Measurements from ENCODE around the gene LMNTD2.
A peak's percentile ranks its signal among the peaks of the same experiment; 100 is the strongest.
"Not testable (repeated sequence)": the region's sequence is repeated elsewhere in the genome, so short reads cannot be mapped to it uniquely, and the experiment has no call there.

The LMNTD2 gene

GRCh38 chr11:532986-533585 is 27.5 kb downstream of the LMNTD2 start:
- DNase-seq (ENCODE audit: low read depth) = no peak

- no peak for DNase-seq (ENCODE audit: low read depth)
These were observed 28.0 kb downstream of the LMNTD2 start for GRCh38 chr11:532527-532985.

DNA sequence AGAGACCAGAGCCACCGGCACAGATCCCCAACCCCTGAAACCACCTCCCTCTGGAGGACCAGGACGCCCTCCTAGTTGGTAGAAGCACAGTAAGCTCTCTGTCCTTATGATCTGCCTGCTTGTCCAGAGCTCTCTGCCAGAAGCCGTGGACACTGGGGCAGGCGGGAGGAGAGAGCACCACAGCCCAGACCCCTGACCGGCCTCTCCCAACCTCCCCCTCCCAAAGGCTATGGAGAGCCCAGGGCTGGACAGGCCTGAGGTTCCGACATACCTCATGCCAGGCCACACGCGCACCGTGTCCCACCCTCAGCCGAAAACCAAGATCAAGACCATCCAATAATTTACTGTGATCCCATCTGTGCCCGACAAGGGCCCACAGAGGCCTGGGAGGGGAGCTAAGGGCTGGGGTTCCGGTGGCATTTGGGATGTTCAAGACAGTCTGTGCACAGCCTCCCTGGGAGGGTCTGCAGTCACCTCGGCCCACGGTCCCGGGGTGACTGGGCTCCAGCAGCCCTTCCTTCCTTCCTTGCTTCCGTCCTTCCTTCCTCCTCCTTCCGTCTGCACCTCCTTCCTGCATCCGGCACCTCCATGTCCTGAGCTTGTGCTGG is 28.5 kb downstream of the LMNTD2 start:
- no peak for DNase-seq (ENCODE audit: low read depth)

GRCh38 chr11:530960-531831 is 29.3 kb downstream of the LMNTD2 start:
- DNase-seq (ENCODE audit: low read depth) = no peak

DNA sequence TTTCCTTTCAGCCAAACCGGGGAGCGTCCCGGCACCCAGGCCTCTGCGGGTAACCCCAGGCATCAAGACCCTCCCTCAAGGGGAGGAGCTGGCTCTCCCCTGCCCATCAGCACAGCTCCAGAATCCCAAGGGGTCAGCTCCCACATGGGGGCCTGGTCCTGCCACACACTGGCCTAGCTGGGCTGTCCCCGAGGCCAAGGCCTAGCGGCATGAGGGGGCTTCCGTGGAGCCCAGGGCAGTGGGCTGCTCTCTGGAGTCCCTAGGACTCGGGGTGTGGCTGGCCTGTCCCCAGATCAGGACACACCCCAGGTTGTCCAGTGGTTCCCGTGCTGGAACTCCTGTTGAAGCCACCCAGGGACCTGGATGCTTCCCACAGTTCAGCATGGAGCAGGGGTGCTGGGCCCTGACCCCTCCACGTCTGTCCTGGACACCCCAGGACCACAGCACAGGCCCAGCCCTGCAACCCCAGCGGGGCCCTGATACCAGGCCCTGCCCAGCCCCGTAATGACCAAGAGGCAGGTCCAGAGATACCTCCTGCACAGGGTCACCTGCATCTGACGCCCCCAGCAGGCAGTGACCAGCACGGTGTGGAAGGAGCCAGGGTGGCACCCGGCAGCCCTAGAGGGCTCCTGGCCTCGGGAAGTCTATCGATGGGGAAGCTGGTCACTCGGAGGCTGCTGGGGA is 30.7 kb downstream of the LMNTD2 start:
- DNase-seq (ENCODE audit: low read depth) = no peak

GRCh38 chr11:528815-529727 is 31.5 kb downstream of the LMNTD2 start:
- DNase-seq (ENCODE audit: low read depth) = no peak

DNA sequence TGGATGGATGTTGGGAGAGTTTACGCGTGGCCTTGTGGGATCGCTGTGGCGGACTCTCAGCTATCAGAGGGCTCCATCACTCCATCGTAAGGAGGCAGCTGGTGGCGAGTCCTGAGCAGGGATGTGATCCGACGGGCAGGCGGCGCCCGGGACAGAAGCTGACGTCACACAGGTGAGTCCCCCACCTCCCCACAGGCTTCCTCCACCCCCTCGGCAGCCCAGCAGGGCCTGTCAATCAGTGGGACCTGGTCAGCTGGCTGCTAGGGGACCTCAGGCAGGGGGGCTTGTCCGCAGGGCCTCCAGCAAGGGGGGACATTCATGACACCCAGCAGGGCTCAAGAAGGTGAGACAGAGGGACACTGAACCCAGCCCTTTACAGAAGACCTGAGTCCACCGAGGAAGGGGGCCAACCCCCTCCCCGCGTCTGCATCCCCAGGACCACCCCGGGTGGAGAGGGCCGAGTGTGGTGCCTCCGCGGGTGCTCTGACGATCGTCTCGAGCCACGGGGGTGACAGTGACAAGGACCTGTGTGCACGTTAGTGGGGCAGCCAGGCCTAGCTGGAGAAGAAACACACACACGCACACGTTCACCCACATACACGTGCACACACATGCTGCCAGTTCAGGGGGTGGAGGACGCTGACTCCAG is 32.2 kb downstream of the LMNTD2 start:
- DNase-seq (ENCODE audit: low read depth) = no peak

- no peak for DNase-seq (ENCODE audit: low read depth)
These were observed 34.3 kb downstream of the LMNTD2 start for GRCh38 chr11:526192-526591.

DNA sequence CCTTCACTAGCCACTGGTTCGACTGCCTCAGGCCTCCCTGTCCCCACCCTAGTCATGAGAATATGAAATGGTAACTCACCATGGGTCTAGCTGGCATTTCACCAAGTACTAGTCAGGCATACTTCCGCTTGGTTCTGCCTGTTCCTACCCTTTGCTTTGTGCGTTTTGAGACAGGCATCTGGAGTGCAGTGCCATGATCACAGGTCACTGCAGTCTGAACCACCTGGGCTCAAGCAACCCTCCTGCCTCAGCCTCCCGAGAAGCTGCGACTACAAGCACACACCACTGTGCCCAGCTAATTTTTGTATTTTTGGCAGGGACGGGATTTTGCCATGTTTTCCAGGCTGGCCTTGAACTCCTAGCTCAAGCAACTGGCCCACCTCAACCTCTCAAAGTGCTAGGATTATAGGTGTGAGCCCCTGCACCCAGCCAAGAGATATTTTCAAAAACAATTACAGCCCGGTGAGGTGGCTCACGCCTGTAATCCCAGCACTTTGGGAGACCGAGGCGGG is 39.3 kb downstream of the LMNTD2 start:
- no peak for DNase-seq (ENCODE audit: low read depth)

DNA sequence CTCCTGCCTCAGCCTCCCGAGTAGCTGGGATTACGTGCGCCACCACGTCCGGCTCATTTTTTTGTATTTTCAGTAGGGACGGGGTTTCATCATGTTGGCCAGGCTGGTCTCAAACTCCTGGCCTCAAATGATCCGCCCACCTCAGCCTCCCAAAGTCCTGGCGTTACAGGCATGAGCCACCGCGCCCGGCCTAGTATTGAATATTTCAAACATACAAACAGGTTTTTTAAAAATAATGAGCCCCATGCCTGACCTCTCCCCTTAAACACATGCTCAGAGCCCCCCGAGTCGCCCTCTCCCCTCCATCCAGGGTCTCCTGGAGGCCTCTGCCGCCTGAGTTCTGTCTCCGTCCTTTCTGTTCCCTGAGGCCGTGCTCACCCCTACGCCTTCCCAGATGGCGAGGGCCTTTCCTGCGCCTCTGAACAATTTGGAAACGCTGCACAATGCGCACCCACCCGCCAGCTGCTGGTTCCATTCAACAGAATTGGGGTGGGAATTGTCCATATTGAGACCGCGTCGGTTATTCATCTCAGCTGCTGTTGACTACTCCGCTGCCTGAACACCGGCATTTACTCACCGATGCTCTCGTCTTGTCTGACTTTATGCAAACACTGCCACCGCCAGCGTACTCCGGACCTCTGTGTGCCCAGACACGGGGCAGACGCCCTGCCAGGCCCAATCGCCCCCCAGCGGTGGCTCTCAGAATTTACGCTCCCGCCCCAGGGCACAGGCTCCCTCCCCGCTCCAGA is 39.9 kb downstream of the LMNTD2 start:
- no peak for DNase-seq (ENCODE audit: low read depth)

GRCh38 chr11:518463-519202 is 41.9 kb downstream of the LMNTD2 start:
- DNase-seq (ENCODE audit: low read depth) = peak; percentile 87

DNA sequence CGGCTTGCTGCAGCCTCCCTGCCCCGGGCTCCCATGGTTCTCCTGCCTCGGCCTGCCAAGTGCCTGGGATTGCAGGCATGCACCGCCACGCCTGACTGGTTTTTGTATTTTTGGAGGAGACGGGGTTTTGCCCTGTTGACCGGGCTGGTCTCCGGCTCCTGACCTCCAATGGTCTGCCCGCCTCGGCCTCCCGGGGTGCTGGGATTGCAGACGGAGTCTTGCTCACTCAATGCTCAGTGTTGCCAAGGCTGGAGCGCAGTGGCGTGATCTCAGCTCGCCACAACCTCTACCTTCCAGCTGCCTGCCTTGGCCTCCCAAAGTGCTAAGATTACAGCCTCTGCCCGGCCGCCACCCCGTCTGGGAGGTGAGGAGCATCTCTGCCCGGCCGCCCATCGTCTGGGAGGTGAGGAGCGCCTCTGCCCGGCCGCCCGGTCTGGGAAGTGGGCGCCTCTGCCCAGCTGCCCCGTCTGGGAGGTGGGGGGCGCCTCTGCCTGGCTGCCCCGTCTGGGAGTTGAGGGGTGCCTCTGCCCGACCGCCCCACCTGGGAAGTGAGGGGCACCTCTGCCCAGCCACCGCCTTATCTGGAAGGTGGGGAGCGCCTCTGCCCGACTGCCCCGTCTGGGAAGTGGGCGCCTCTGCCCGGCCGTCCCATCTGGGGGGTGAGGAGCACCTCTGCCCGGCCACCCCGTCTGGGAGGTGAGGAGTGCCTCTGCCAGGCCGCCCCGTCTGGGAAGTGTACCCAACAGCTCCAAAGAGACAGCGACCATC is 43.4 kb downstream of the LMNTD2 start:
- not testable (repeated sequence) for DNase-seq (ENCODE audit: low read depth)

DNA sequence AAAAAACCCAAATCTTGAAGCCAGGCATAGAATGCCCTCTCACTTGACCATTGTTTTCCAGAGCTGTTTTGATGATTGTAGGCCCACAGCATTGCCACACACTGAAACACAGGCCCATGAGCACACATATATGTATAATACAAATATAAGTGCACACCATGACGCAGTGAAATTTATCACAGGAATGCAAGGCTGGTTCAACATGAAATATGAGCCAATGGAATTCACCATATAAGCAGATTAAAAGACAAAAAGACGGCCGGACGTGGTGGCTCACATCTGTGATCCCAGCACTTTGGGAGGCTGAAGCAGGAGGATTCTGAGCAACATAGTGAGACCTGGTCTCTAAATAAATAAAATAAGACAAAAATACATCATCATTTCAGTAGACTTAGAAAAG is 44.1 kb downstream of the LMNTD2 start:
- no peak for DNase-seq (ENCODE audit: low read depth)

- no peak for DNase-seq (ENCODE audit: low read depth)
These were observed 45.4 kb downstream of the LMNTD2 start for GRCh38 chr11:515131-515530.

DNA sequence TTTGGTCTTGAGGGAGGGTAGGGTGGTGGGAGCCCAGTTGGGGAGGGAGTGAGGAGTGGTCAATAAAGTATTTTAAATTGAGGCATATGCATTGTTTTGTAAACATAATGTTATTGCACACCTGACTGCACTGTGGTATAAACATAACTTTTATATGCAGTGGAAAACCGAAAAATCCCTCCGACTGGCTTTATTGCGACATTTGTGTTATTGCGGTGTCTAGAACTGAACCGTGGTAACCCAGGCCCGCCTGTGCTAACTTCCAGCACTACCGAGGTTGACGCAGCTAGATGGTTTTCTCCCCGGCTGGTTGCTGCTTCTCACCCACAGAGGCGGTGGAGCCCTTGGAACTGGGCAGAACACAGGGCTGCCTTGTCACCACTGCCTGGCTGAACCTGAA is 45.9 kb downstream of the LMNTD2 start:
- no peak for DNase-seq (ENCODE audit: low read depth)

DNA sequence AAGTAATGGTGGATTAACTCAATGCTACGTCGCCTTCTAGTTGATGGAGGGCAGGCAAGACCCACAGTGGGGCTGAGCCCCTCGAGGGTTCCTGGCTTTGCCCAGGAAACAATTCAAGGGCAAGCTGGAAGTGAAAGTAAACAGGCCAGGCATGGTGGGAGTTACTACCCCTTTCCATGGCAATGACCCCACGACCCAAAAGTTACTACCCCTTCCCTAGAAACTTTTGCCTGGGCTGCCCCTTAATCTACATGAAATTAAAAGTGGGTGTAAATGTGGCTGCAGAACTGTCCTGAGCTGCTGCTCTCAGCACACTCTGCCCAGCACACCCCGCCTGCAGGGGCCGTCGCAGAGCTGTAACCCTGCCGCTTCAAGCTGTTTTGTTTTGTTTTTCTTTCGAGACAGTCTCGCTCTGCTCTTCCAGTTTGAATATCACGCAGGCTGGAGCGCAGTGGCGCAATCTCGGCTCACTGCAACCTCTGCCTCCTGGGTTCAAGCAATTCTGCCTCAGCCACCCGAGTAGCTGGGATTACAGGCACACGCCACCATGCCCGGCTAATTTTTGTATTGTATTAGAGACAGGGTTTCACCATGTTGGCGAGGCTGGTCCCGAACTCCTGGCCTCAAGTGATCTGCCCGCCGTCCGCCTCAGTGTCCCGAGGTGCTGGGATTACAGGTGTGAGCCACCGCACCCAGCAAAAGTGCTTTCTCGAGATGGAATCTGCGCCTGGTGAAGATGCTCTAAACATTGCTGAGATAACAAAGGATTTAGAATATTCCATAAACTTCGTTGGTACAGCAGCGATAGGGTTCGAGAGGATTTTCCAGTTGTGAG is 47.6 kb downstream of the LMNTD2 start:
- no peak for DNase-seq (ENCODE audit: low read depth)

- DNase-seq (ENCODE audit: low read depth) = no peak
These were observed 51.6 kb downstream of the LMNTD2 start for GRCh38 chr11:508956-509355.

All from activated T-helper 9 cell treated with anti-CD3 and anti-CD28 coated beads, Interleukin-2, amount 50 U/mL, for 16 hours (primary cell).